ENCODE data around the gene SOX11.

Gene SOX11

DNA sequence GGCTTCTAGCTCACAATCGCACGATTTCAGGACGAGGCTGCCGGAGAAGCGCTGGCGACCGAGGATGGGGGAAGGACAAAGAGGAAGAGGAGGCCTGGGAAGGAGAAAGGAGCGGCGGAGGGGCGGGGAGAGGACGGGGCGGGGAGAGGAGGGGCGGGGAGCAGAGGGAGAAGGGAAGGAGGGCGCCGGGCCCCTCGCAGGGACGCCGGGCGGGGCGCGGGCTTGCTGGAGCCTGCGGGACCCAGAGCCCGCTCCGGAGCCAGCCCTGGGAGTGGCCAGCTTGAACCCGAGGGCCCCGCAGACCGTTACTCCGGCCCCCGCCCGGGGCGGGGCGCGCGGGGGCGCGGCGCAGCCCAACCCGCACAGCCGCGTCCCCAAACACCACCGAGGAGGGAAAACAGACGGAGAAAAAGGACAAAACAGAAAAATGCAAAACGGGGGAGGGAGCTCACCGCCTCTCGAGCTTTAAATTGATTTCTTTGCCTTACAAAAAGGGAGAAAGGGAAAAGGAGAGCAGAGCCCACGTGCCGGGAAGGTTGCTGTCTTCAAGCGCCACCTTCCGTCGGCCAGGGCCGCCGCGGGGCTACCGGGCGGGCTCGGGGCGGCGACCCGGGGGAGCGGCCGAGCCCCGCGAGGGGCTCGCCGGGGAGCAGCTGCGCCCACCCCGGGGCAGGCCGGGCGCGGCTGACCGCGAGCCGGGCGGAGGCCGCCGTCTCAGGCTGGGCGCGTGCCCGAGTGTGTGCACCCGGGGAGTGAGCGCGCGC lies 781 bp upstream of the SOX11 start:
- DNase-seq (ENCODE audit: low read depth), result no peak
- TF ChIP-seq, protein P1, sequence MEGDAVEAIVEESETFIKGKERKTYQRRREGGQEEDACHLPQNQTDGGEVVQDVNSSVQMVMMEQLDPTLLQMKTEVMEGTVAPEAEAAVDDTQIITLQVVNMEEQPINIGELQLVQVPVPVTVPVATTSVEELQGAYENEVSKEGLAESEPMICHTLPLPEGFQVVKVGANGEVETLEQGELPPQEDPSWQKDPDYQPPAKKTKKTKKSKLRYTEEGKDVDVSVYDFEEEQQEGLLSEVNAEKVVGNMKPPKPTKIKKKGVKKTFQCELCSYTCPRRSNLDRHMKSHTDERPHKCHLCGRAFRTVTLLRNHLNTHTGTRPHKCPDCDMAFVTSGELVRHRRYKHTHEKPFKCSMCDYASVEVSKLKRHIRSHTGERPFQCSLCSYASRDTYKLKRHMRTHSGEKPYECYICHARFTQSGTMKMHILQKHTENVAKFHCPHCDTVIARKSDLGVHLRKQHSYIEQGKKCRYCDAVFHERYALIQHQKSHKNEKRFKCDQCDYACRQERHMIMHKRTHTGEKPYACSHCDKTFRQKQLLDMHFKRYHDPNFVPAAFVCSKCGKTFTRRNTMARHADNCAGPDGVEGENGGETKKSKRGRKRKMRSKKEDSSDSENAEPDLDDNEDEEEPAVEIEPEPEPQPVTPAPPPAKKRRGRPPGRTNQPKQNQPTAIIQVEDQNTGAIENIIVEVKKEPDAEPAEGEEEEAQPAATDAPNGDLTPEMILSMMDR (IDR thresholded peaks at IDR 0.05; ENCODE audit: control insufficient read depth, insufficient read depth, low read depth, low read length, missing control alignments), result no peak
- no peak overlapping the region; the same call in 1 of the 2 replicates for H3K4me3 ChIP-seq (ENCODE audit: control insufficient read depth, low read depth, low read length)

DNA sequence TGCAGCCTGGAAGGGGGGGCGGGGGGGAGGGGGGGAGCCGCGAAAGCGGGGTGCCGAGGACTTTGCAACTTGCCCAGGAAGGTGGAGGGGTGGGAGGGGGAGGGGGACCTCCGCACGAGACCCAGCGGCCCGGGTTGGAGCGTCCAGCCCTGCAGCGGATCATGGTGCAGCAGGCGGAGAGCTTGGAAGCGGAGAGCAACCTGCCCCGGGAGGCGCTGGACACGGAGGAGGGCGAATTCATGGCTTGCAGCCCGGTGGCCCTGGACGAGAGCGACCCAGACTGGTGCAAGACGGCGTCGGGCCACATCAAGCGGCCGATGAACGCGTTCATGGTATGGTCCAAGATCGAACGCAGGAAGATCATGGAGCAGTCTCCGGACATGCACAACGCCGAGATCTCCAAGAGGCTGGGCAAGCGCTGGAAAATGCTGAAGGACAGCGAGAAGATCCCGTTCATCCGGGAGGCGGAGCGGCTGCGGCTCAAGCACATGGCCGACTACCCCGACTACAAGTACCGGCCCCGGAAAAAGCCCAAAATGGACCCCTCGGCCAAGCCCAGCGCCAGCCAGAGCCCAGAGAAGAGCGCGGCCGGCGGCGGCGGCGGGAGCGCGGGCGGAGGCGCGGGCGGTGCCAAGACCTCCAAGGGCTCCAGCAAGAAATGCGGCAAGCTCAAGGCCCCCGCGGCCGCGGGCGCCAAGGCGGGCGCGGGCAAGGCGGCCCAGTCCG lies 540 bp downstream of the SOX11 start:
- DNase-seq (ENCODE audit: low read depth), result no peak
- TF ChIP-seq, protein P1 (IDR thresholded peaks at IDR 0.05; ENCODE audit: control insufficient read depth, insufficient read depth, low read depth, low read length, missing control alignments), result no peak
- H3K4me3 ChIP-seq (ENCODE audit: control insufficient read depth, low read depth, low read length), result peak overlapping the region; percentile 17

DNA sequence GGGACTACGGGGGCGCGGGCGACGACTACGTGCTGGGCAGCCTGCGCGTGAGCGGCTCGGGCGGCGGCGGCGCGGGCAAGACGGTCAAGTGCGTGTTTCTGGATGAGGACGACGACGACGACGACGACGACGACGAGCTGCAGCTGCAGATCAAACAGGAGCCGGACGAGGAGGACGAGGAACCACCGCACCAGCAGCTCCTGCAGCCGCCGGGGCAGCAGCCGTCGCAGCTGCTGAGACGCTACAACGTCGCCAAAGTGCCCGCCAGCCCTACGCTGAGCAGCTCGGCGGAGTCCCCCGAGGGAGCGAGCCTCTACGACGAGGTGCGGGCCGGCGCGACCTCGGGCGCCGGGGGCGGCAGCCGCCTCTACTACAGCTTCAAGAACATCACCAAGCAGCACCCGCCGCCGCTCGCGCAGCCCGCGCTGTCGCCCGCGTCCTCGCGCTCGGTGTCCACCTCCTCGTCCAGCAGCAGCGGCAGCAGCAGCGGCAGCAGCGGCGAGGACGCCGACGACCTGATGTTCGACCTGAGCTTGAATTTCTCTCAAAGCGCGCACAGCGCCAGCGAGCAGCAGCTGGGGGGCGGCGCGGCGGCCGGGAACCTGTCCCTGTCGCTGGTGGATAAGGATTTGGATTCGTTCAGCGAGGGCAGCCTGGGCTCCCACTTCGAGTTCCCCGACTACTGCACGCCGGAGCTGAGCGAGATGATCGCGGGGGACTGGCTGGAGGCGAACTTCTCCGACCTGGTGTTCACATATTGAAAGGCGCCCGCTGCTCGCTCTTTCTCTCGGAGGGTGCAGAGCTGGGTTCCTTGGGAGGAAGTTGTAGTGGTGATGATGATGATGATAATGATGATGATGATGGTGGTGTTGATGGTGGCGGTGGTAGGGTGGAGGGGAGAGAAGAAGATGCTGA lies 1.4 kb downstream of the SOX11 start:
- no peak overlapping the region; the same call in none of the 2 replicates for H3K4me3 ChIP-seq (ENCODE audit: control insufficient read depth, low read depth, low read length)
- TF ChIP-seq, protein P1 (IDR thresholded peaks at IDR 0.05; ENCODE audit: control insufficient read depth, insufficient read depth, low read depth, low read length, missing control alignments), result no peak

DNA sequence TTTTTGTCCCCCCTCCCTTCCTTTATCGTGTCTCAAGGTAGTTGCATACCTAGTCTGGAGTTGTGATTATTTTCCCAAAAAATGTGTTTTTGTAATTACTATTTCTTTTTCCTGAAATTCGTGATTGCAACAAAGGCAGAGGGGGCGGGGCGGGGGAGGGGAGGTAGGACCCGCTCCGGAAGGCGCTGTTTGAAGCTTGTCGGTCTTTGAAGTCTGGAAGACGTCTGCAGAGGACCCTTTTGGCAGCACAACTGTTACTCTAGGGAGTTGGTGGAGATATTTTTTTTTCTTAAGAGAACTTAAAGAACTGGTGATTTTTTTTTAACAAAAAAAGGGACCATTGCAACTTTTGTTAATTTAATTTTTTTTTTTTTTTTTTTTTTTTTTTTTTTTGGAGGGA lies 2.1 kb downstream of the SOX11 start:
- H3K4me3 ChIP-seq (ENCODE audit: control insufficient read depth, low read depth, low read length), result no peak overlapping the region
- DNase-seq (ENCODE audit: low read depth), result no peak
- TF ChIP-seq, protein P1 (IDR thresholded peaks at IDR 0.05; ENCODE audit: control insufficient read depth, insufficient read depth, low read depth, low read length, missing control alignments), result no peak

More for the DNA sequence above, 1.4 kb downstream of the SOX11 start:
- no peak for DNase-seq (ENCODE audit: low read depth)

DNA sequence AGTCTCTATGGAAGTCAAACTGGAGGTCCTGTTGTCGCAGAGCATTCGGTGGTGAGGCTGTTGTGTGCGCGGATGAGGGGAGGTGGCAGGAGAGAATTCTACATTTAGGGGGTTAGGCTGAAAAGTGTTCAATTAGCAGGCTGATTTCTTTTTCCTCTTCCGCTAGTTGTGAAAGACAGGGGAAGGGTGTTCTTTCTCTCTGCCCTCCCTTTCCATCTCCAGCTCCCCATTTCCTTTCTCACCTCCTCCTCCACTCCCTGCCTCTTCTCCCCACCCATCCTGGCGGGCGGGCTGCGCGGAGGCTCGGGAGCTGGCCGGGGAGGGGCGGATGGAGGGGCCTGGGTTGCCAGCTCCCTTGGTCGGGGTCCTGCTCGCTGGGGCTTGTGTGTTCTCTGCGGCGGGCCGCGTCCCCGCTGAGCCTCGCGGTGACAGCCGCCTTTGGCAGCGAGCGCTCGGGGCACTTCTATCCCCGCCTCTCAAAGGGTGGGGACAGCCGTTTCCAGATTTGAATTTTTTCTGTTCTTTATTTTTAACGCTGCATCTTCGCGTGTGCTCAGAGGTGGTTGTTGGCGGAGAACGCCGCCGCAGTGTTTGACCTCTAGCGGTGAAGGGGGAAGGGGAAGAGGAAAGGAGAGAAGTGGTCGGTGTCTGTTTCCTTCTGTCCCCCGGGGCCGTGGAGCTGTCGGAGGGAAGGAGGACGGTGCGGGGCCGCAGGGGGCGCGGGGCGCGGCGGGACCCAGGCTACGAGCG lies 3.6 kb downstream of the SOX11 start:
- TF ChIP-seq, protein P1 (IDR thresholded peaks at IDR 0.05; ENCODE audit: control insufficient read depth, insufficient read depth, low read depth, low read length, missing control alignments), result no peak
- no peak for DNase-seq (ENCODE audit: low read depth)
- peak overlapping the region; percentile 34 for H3K4me3 ChIP-seq (ENCODE audit: control insufficient read depth, low read depth, low read length)

All from AG09309 (cell line).